C1 segment of cervical spinal cord (tissue), 14 donors: Measurements from ENCODE around the gene NEURL3.
"Not testable (repeated sequence)": the region's sequence is repeated elsewhere in the genome, so short reads cannot be mapped to it uniquely, and the experiment has no call there.

Experiments
- DNase-seq, 14 donors: peaks; one replicate each; lab custom pipeline; 2025; lab: John Stamatoyannopoulos, UW

Gene NEURL3

GRCh38 chr2:96507957-96508520 lies 2.9 kb upstream of the NEURL3 start:
- peak in 8 of 14 donors; percentile 23 to 79 (median 49) for DNase-seq

DNA sequence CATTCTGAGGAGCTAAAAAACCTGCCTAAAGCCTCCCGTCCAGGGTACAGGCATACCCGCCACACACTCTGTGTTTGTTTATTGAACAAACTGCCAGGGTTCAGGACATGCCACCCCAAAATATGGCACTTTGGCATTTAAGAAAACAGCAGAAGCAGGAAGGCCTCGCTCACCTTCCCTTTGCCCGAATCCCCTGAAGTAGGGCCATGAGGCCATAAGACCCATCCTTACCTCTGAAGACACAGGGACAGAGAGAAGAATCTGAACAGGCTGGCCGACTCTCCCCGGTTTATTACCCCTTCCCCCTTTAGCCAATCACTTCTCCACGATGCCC lies 1.7 kb upstream of the NEURL3 start:
- no peak for DNase-seq

- DNase-seq: no peak
Observed at GRCh38 chr2:96506016-96506906, 1.1 kb upstream of the NEURL3 start.

- no peak for DNase-seq
Observed at GRCh38 chr2:96503637-96504243, 1.4 kb downstream of the NEURL3 start.

- DNase-seq: no peak
Observed at GRCh38 chr2:96502891-96503636, 2.1 kb downstream of the NEURL3 start.

GRCh38 chr2:96501886-96502810 lies 3.0 kb downstream of the NEURL3 start:
- peak in 1 of 14 donors; percentile 5 for DNase-seq

DNA sequence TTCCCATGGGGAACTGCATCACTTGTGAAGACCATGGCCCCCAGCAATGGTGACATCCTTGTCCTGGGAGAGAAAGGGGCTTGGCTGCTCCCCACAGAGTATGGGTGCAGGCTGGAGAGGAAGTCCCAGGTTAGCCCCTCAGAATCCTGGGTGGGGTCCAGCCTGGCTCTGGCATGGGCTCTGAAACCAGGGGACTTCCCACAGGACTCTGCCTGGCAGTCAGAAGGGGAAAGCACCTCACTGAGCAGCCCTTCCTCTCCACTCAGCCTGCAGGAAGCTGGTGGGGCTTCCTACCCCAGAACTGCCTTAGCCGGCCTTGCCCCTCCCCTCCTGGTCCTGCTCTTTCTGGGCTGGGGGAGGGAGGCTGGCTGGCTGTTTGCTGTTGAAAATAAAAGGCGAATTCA lies 3.7 kb downstream of the NEURL3 start:
- DNase-seq: no peak

- no peak for DNase-seq
Observed at GRCh38 chr2:96500385-96501066, 4.6 kb downstream of the NEURL3 start.

DNA sequence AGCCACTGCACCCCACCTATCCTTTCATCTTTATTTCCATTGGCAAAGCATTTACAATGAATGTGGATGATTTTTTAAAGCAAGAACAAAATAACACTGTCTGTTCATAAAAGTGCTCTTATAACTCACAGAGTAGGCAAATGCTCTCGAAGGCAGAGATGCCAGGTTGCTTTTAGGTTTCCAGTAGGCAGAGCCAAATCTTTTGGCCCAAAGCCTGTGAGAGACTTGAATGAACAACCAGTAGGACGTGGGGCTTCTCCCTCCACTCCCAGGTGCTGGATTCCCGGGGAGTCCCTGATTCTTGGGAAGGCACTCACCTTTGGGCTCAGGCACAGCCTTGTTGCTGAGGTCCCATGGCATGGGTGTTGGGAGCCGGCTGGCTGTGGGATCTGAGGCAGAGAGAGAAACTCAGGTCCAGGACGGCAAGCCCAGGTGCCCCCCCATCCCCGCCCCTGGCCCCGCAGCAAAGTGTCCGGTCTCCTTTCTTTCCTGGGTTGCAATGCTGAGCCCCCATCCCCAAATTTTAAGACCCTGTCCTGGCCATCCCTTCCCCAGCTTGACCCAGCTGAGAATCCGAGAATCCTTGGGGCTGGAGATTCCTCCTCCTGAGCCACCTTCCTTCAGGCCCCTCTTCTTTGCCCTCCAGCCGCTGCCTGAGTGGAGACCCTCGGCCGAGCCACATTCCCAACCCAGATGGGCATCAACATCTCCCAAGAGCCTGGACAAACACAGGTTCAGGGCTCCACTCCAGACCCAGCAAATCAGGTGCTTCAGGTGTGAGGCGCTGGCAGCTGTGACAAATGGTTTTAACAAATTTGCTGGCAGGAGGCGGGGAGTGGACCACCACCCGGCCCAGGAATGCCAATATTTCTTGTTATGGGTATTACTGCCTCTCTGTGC lies 5.8 kb downstream of the NEURL3 start:
- DNase-seq: peak in 1 of 14 donors; percentile 60

GRCh38 chr2:96498611-96499010 lies 6.5 kb downstream of the NEURL3 start:
- not testable (repeated sequence) for DNase-seq

DNA sequence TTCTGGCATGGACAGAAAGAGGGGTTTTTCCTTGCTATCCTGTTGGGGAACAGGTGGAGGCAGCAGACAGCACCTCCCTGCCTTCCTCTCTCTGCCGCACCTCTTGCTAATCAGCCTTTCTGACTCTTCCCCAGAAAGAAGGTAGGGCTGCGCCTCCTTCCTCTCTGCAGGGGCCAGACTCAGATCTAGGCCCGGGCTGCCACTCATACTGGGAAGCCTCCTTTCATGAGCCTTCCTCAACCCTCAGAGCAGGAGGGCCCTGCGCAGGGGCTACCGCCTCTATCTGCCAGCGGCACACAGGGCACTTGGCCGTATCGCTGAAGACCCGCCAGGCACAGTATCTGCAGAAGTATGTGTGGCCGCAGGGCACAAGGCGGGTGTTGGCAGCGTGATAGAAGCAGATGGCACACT lies 7.1 kb downstream of the NEURL3 start:
- peak in 1 of 14 donors; percentile 84 for DNase-seq

- no peak for DNase-seq
Observed at GRCh38 chr2:96495982-96496629, 9.1 kb downstream of the NEURL3 start.

DNA sequence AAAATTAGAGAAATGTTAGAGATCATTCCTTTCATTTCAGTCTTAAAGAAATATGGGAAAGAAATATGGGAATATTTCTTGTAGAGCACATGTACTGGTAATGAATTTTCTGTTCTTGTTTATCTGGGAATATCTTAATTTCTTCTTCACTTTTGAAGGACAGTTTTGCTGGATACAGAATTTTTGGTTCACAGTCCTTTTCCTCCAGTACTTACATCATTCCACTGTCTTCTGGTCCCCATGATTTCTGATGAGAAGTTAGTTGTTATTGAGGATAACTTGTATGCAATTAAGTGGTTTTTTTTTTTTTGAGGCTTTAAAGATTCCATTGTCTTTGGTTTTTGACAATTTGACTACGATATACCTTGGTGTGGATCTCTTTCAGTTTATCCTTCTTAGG lies 11.0 kb downstream of the NEURL3 start:
- no peak for DNase-seq

- DNase-seq: no peak
Observed at GRCh38 chr2:96493072-96493471, 12.1 kb downstream of the NEURL3 start.

DNA sequence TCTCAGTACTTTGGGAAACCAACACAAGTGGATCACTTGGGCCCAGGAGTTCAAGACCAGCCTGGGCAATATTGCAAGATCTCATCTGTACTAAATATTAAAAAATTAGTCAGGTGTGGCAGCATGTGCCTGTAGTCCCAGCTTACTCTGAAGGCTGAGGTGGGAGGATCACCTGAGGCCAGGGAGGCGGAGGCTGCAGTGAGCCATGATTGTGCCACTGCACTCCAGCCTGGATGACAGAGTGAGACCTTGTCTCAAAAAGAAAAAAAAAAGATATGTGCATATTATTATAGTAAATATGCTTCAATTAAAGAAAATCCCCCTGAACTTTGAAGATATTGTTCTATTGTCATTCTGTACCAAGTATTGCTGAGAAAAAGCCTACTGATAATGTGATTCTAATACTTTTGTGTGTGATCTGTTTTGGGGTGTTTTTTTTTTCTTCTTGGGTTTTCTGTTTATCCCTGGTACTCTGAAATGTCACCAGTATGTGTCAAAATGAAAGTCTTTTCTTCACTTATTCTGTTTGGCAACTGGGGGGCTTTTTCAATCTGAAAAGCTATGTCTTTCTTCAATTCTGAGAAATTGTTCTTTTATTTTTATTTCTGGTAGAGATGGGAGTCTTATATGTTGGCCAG lies 13.2 kb downstream of the NEURL3 start:
- no peak for DNase-seq

- DNase-seq: no peak
Observed at GRCh38 chr2:96489663-96490062, 15.5 kb downstream of the NEURL3 start.

- no peak for DNase-seq
Observed at GRCh38 chr2:96489261-96489660, 15.9 kb downstream of the NEURL3 start.

DNA sequence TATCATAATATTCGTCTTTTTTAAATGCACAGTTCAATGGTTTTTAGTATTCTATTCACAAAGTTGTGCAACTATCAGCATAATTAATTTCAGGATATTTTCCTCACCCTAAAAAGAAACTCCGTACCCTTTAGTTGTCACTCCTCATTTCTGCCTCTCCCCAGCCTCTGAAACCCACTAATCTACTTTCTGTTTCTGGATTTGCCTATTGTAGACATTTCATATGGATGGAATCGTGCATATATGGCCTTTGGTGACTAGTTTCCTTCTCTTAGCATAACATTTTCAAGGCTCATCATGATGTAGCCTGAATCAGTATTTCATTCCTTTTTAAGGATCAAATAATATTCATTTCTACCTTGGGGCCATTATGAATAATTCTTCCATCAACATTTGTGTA lies 18.5 kb downstream of the NEURL3 start:
- no peak for DNase-seq
